ENCODE measurements around the gene PDE12.
A peak's percentile ranks its signal among the peaks of the same experiment; 100 is the strongest.
"Not testable (repeated sequence)": the region's sequence is repeated elsewhere in the genome, so short reads cannot be mapped to it uniquely, and the experiment has no call there.

PDE12 gene

DNA sequence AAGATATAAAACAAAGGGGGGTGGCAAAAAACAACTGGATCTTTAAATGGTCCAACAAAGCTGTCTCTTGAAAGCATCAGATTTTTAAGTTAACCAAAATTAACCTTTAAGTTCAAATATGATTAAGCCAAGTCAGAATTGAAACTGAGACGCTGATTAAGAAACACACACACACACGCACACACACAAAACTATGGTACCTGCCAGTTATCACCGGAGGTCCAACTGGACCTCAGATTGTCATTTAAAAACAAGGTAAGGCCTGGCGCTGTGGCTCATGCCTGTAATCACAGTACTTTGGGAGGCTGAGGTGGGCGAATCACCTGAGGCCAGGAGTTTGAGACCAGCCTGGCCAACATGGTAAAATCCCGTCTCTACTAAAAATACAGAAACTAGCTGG lies 30.7 kb downstream of the PDE12 start:
- H3K4me3 ChIP-seq (ENCODE audit: low read depth, low read length), result no peak overlapping the region

DNA sequence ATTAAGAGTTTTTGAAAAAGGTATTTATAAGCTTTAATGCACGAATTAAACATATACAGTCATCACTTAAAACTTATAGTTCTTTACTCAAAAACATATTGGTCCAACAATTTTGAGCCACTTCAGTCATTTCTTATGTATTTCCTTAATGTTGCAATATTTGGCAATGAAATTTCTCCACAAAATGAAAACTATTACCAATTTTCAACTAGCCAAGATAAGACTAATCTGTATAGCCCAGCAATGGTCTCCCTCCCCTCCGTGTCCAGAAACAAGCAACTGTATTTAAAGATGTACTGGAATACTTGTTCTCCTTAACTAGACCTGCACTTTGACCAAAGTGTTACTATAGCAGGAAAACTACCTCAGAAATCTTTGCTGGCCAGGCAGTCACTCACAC lies 31.8 kb downstream of the PDE12 start:
- H3K4me3 ChIP-seq (ENCODE audit: low read depth, low read length), result no peak overlapping the region

DNA sequence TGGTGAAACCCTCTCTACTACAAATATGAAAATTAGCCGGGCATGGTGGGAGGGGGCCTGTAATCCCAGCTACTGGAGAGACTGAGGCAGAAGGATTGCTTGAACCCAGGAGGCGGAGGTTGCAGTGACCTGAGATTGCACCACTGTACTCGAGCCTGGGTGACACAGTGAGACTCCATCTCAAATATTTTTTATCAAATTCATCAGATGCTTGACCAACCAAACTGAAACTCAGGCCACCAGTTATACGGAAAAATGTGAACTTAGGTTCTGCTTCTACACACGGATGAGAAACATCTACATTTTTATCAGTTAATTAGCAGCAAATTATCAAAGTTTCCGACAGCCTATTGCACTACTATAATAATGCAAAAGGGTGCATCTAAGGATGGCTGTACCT lies 36.2 kb downstream of the PDE12 start:
- no peak overlapping the region for H3K4me3 ChIP-seq (ENCODE audit: low read depth, low read length)

DNA sequence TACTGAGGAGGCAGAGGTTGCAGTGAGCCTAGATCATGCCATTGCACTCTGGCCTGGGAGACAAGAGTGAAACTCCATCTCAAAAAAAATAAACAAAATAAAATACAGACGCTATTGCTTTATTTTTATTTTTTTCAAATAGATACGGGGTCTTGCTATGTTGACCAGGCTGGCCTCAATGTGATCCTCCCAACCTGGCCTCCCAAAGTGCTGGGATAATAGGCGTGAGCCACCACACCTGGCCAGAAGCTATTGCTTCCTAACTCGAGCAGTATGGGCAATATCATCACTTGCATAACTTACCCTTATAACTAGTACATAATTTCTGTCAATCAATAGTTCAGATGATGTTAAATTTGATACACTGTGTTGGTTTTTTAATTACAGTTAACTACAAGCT lies 38.1 kb downstream of the PDE12 start:
- H3K4me3 ChIP-seq (ENCODE audit: low read depth, low read length), result no peak overlapping the region

DNA sequence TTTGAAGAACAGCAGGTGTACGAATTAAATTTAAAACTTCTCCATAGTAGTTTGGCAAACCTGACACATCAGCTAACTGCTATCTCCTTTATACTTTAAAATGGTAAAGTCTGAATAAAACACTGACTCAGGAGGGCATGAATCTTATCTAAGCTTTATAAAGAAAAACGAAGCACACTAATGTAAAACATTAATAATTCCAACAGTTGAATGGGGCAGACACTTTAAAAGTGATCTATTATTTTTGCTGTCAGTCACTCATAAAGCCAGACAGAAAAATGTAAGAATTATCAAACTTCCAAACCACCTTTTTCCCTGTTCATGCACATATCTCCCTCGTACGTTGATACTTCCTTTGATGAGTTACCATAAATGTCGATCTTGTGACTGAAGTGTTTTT lies 38.5 kb downstream of the PDE12 start:
- H3K4me3 ChIP-seq (ENCODE audit: low read depth, low read length), result no peak overlapping the region

DNA sequence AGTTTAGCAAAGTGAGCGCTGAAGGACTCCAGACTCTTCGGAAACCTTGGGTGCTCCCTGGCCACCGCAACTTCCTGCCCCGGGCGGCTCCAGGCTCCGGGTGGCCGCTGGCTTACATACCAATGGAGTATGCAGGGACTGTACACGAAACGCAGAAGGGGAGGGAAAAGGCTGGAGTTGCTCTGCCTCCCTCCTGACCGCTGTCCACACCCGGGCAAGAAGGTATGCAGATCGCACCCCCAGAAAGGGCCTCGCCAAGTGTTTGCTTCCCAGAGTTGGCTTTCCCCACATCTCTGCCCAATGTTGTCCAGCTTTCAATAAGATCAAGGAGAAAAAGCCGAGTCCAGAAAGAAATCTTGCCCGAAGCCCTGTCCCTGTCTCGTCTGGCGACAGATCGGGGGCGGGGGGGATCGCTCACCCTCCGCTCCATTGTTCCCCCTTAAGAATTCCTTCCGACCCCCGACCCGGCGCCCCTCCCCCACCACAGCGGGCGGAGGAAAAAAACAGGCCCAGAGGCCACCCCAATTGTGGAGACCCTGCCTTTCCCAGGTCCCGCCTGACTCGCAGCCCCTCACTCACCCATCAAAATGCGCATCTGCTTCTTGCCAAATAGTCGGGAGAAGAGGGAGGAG lies 40.5 kb downstream of the PDE12 start:
- peak overlapping the region; percentile 95 for H3K4me3 ChIP-seq (ENCODE audit: low read depth, low read length)

DNA sequence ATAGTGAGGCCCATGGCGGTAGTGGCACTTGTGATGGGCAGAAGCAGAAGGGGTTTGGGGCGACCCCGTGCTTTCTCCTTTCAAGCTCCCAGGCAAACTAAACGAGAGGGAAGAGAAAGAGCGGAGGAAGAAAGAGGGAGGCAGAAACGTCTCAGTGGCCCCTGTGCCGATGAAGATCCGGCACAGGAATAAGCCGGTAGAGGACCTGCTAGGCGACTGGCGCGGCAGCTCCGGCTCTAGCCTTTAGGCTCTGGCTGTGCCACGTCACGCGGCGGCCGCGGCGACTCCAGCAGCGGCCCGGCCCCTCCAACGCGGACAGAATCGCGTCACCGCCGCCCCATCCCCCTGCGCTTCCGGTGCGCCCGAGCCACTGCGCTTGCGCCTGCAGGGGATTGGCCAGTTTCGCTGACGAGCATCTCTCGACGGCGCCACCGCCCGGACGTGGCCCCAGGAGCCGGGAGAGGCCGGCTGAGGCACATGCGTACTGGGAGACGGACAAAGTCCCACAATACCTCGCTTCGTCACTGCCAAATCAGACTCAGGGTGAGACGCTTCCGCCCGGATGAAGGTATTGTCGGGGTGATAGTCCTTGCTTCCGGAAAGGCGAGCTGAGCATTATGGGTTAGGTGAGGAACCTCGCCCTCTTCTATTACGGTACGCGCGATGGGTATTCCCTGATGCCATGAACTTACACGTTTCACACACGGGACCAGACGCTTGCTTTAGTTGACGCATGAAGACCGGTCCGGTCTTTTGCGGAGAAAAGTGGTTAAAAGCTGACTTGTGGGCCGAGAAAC lies 41.3 kb downstream of the PDE12 start, which contains the start of gene ARF4:
Gene ARF4 (minus strand): TSS at position 218 of the 797 bp plus-strand sequence. CDS start 204 bp downstream, at position 14.
- peak within 1 kb of the TSS; percentile 95 for H3K4me3 ChIP-seq (ENCODE audit: low read depth, low read length)

DNA sequence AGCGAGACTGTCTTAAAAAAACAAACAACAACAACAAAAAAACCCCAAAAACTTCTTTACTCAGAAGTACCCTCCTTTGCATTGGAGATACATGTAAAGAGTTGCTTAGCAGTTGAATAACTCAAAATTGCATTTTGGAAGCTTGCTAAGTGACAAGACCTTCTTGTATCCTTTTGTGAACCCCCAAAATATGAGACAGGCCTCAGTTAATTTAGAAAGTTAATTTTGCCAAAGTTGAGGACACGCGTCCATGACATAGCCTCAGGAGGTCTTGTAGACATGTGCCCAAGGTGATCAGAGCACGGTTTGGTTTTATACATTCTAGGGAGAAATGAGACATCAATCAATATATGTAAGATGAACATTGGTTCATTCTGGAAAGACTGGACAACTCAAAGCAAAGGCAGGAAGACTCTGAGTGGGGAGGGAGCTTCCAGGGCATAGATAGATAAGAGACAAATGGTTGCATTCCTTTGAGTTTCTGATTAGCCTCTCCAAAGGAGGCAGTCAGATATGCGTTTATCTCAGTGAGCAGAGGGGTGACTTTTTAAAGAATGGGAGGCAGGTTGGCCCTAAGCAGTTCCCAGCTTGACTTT lies 42.8 kb downstream of the PDE12 start:
- H3K4me3 ChIP-seq (ENCODE audit: low read depth, low read length), result peak overlapping the region; percentile 63

DNA sequence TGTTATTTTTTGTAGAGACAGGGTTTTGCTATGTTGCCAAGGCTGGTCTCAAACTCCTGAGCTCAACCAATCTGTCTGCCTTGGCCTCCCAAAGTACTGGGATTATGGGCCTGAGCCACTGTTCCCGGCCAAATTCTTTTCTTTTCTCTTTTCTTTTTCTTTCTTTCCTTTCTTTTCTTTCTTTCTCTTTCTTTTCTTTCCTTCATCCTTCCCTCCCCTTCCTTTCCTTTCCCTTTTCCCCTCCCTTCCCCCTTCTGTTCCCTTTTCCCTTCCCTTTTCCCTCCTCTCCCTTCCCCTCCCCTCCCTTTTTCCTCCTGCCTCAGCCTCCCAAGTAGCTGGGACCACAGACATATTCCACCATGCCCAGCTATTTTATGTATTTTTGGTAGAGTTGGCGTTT lies 44.1 kb downstream of the PDE12 start:
- no peak overlapping the region for H3K4me3 ChIP-seq (ENCODE audit: low read depth, low read length)

DNA sequence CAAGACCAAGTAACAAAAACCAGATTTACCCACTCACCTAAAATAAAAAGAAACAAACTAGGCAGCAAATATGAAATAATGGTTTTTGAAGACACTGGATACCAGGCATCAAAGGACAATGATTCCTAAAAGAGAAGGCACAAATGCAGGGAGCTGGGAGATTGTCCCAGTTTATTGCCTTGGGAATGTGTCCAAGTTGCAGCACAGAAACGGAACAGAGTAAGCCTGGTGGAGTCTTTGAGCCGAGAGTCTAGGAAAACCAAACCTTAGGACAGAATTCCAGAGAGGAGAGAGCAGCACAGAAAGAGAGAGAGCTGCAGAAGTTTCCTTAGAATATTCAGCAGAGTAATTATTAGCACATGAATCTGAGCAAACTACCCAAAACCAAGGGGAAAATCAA lies 48.9 kb downstream of the PDE12 start:
- H3K4me3 ChIP-seq (ENCODE audit: low read depth, low read length), result no peak overlapping the region

DNA sequence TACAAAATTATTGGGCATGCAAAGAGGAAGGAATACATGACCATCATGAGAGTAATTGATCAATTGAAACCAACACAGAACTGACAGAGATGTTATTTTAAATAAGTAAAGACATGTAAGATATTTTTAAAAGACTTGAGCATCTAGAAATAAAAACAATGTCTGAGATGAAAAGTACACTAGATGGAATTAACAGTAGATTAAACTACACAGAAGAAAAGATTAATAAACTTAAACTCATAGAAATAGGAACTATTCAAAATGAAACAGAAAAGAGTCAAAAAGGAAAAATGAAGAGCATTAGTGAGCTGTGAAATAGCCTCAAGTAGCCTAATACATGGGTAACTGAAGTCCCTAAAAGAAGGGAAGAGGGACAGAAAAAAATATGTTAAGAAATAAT lies 49.6 kb downstream of the PDE12 start:
- no peak overlapping the region for H3K4me3 ChIP-seq (ENCODE audit: low read depth, low read length)

DNA sequence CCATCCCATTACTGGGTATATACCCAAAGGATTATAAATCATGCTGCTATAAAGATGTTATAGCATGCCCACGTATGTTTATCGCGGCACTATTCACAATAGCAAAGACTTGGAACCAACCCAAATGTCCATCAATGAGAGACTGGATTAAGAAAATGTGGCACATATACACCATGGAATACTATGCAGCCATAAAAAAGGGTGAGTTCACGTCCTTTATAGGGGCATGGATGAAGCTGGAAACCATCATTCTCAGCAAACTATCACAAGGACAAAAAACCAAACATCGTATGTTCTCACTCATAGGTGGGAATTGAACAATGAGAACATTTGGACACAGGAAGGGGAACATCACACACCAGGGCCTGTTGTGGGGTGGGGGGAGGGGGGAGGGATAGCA lies 55.8 kb downstream of the PDE12 start:
- H3K4me3 ChIP-seq (ENCODE audit: low read depth, low read length), result not testable (repeated sequence)

DNA sequence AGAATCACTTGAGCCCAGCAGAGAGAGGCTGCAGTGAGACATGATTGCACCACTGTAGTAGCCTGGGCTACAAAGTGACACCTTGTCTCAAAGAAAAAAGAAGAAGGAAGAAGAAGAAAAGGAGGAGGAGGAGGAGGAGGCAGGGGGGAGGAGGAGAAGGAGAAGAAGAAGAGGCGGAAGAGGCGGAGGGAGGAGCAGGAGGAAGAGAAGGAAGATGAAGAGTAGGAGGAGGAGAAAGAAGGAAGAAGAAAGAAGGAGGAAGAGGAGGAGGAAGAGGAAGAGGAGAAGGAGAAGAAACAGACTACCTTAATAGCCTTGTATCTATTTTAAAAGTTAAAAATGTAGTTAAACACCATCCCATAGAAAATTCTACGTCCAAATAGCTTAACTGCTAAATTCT lies 60.2 kb downstream of the PDE12 start:
- no peak overlapping the region for H3K4me3 ChIP-seq (ENCODE audit: low read depth, low read length)

Data from iPS-11a (cell line).